PFSK-1 (cell line): ENCODE results near the gene KAZN.

Source experiments
- FOXP2 ChIP-seq: optimal IDR thresholded peaks from 2 replicates; pipeline ENCODE3; 2011; ENCODE audit warnings: borderline replicate concordance, control low read depth, inconsistent platforms; ENCODE audit not compliant: insufficient read depth; ENCODE audit errors: extremely low read length, extremely low read depth
- POLR2AphosphoS5 ChIP-seq: IDR thresholded peaks from 2 replicates; pipeline ENCODE4 v1.6.1; 2012; ENCODE audit warnings: low read depth, mild to moderate bottlenecking, control low read depth, low read length, moderate library complexity
- SIN3A ChIP-seq: IDR thresholded peaks from 2 replicates; pipeline ENCODE4 v1.6.1; 2012; ENCODE audit warnings: mild to moderate bottlenecking, low read length, moderate library complexity, borderline replicate concordance; ENCODE audit not compliant: insufficient read depth
- TAF1 ChIP-seq: IDR thresholded peaks from 2 replicates; pipeline ENCODE4 v1.6.1; 2012; ENCODE audit warnings: low read length, control low read depth, borderline replicate concordance; ENCODE audit not compliant: insufficient read depth
- TF ChIP-seq, protein P1 (sequence below), 2 experiments: IDR thresholded peaks; 2 replicates each; pipeline versions ENCODE4 v1.6.1 to v1.8.0; 2011 to 2012; ENCODE audit warnings: low read depth in 2 of 2, low read length in 2 of 2, control low read depth in 1 of 2, inconsistent platforms in 1 of 2, mild to moderate bottlenecking in 1 of 2, moderate library complexity in 1 of 2; ENCODE audit not compliant: insufficient read depth in 1 of 2

DNA sequence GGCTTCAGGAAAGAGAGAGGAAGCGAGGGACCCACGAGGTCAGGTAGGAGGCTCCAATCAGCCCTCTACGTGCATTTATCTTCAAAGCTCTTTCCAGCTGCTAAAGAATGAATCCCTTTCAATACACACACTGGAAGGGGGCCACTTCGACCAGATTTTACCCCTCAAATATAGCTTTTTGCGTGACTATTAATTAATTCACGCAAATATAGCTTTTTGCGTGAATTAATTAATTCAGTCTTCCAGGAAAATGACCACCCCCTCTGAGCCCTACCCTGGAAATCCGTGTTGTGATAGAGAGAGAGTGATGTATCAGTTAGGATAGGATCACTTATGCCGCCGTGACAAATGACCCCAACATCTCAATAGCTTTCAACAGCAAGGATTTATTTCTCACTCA lies 289.9 kb downstream of the KAZN start:
- TF ChIP-seq SIN3A: no peak
- no peak for TF ChIP-seq POLR2AphosphoS5
- TF ChIP-seq TAF1: no peak
- TF ChIP-seq, protein P1, sequence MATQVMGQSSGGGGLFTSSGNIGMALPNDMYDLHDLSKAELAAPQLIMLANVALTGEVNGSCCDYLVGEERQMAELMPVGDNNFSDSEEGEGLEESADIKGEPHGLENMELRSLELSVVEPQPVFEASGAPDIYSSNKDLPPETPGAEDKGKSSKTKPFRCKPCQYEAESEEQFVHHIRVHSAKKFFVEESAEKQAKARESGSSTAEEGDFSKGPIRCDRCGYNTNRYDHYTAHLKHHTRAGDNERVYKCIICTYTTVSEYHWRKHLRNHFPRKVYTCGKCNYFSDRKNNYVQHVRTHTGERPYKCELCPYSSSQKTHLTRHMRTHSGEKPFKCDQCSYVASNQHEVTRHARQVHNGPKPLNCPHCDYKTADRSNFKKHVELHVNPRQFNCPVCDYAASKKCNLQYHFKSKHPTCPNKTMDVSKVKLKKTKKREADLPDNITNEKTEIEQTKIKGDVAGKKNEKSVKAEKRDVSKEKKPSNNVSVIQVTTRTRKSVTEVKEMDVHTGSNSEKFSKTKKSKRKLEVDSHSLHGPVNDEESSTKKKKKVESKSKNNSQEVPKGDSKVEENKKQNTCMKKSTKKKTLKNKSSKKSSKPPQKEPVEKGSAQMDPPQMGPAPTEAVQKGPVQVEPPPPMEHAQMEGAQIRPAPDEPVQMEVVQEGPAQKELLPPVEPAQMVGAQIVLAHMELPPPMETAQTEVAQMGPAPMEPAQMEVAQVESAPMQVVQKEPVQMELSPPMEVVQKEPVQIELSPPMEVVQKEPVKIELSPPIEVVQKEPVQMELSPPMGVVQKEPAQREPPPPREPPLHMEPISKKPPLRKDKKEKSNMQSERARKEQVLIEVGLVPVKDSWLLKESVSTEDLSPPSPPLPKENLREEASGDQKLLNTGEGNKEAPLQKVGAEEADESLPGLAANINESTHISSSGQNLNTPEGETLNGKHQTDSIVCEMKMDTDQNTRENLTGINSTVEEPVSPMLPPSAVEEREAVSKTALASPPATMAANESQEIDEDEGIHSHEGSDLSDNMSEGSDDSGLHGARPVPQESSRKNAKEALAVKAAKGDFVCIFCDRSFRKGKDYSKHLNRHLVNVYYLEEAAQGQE (IDR thresholded peaks at IDR 0.05; ENCODE audit: insufficient read depth in 1 of 2, low read depth in 2 of 2, low read length in 2 of 2): no peak
- TF ChIP-seq FOXP2: no peak
